BJ (cell line): Measurements from ENCODE around the gene SRGAP3. TPM values are rescaled to one million over a fixed set of nuclear protein-coding genes. Genes with fewer than 3 reads are reported as not detected.

ENCODE experiments used
- CTCF ChIA-PET: fragments of 350-600 bp; formaldehyde crosslinking; extraction: SDS; loops from one replicate; lab custom pipeline; 2021; ENCODE audit warnings: antibody characterized with exemption, inconsistent platforms; lab: Yijun Ruan, JAX
- POLR2A ChIA-PET: fragments of 300-600 bp; sonication (Branson Sonifier 250); formaldehyde crosslinking; extraction: SDS; loops from one replicate; lab custom pipeline; 2021; ENCODE audit warnings: antibody characterized with exemption; lab: Charles Lee
- DNase-seq: peaks from one replicate; pipeline ENCODE4 v3.0.0-alpha.2; 2011; ENCODE audit warnings: low read depth
- H3K27me3 ChIP-seq: 2 replicates; pipeline ENCODE4 v1.6.0; 2011; ENCODE audit warnings: low read length; ENCODE audit not compliant: control insufficient read depth, insufficient read depth
- H3K36me3 ChIP-seq: 2 replicates; pipeline ENCODE4 v1.5.1; 2011; ENCODE audit warnings: low read length; ENCODE audit not compliant: control insufficient read depth, insufficient read depth
- H3K4me3 ChIP-seq: 2 replicates; pipeline ENCODE4 v1.5.1; 2011; ENCODE audit warnings: low read depth, mild to moderate bottlenecking, control low read depth, low read length
- CTCF ChIP-seq: IDR thresholded peaks from 2 replicates; pipeline ENCODE4 v1.5.1; 2011; ENCODE audit warnings: low read depth, mild to moderate bottlenecking, control low read depth, inconsistent platforms, low read length, moderate library complexity; ENCODE audit not compliant: insufficient read depth
- polyA plus RNA-seq: library from polyadenylated mRNA; depleted of rRNA; stranded (reverse); fragments of >200 nt; gene quantifications from 2 replicates; pipeline ENCODE4 v1.2.3, GENCODE V29; 2011

Gene SRGAP3
- polyA plus RNA-seq, 1 experiment, result 0.75 TPM

GRCh38 chr3:9211155-9211950 is 38.1 kb downstream of the SRGAP3 start:
- ChIA-PET POLR2A (no interaction called here), CTCF (interaction anchor here (1.0 kb wide), 1 partner anchor 14 kb away, joined by 3 read pairs; no protein-coding TSS in a partner anchor)
- TF ChIP-seq CTCF, result no peak
- H3K36me3 ChIP-seq, result no peaks in the 10 kb centered on the region
- peak; percentile 39 for DNase-seq
- no peaks in the 10 kb centered on the region; the same call in 1 of the 2 replicates for H3K27me3 ChIP-seq
- no peak overlapping the region for H3K4me3 ChIP-seq

- CTCF ChIA-PET, result interaction anchor here (0.9 kb wide), 1 partner anchor 92 kb away, joined by 3 read pairs; no protein-coding TSS in a partner anchor
- no peak for TF ChIP-seq CTCF
- Histone ChIP-seq H3K27me3 (no peaks in the 10 kb centered on the region; the same call in 1 of the 2 replicates), H3K4me3 (no peak overlapping the region), H3K36me3 (no peaks in the 10 kb centered on the region)
- no peak for DNase-seq
- POLR2A ChIA-PET, result no interaction called here
Measured at GRCh38 chr3:9209777-9210176, 39.7 kb downstream of the SRGAP3 start.

GRCh38 chr3:9208605-9209152 is 40.8 kb downstream of the SRGAP3 start:
- no peaks in the 10 kb centered on the region for H3K36me3 ChIP-seq
- ChIA-PET CTCF (no interaction called here), POLR2A (no interaction called here)
- TF ChIP-seq CTCF, result no peak
- DNase-seq, result no peak
- H3K4me3 ChIP-seq, result no peak overlapping the region
- no peaks in the 10 kb centered on the region; the same call in 1 of the 2 replicates for H3K27me3 ChIP-seq

GRCh38 chr3:9207116-9207763 is 42.2 kb downstream of the SRGAP3 start:
- ChIA-PET CTCF (interaction anchor here (0.8 kb wide), 1 partner anchor 42 kb away, joined by 3 read pairs; the partner anchor contains the start of gene SRGAP3), POLR2A (no interaction called here)
- no peaks in the 10 kb centered on the region for H3K36me3 ChIP-seq
- no peak for DNase-seq
- no peak for TF ChIP-seq CTCF
- no peak overlapping the region for H3K4me3 ChIP-seq
- peaks cover 2% of the 10 kb centered on the region; the same call in 1 of the 2 replicates for H3K27me3 ChIP-seq

- TF ChIP-seq CTCF, result no peak
- ChIA-PET CTCF (no interaction called here), POLR2A (no interaction called here)
- Histone ChIP-seq H3K36me3 (no peaks in the 10 kb centered on the region), H3K27me3 (0 out of 2 replicates have a peak, but pooled peaks cover 2% of the 10 kb centered on the region), H3K4me3 (no peak overlapping the region)
- no peak for DNase-seq
Measured at GRCh38 chr3:9206287-9206686, 43.2 kb downstream of the SRGAP3 start.
